HG03280 (cell line): ENCODE data around the gene NUMB.
A peak's percentile ranks its signal among the peaks of the same experiment; 100 is the strongest.

Experiments used
- ATAC-seq: cut with Tn5 transposase; IDR thresholded peaks from one replicate; pipeline ENCODE4 v1.9.1; 2021; ENCODE audit warnings: mild to moderate bottlenecking, moderate library complexity; ENCODE audit not compliant: unreplicated experiment

The NUMB gene

DNA sequence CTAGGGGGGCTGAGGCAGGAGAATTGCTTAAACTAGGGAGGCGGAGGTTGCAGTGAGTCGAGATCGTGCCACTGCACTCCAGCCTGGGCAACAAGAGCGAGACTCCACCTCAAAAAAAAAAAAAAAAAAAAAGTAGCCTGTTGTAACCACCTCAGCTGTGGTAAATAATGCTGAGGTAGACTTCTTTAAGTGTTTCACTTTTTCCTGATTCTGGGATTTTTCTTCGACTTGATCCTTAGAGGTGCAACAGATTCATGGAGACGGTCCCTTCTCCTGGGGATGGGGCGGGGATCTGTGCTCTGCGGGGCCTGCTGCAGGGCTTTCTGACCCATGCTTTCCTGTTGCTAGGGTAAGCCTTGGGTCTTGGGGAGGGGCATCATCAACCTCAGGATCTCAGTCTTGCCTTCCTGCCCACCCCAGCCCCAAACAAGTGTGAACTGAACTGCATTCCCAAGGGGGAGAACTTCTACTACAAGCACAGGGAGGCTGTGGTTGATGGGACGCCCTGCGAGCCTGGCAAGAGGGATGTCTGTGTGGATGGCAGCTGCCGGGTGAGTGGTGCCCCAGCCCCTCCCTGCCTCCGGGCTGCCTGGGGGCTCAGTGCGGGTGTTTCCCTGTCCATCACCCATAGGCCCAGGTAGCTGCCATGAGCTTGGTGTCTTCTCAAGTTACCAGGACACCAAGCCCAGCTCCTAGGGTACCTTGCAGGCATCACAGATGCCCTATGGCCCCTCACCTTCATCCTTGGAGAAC lies 208.6 kb downstream of the NUMB start:
- ATAC-seq = no peak

DNA sequence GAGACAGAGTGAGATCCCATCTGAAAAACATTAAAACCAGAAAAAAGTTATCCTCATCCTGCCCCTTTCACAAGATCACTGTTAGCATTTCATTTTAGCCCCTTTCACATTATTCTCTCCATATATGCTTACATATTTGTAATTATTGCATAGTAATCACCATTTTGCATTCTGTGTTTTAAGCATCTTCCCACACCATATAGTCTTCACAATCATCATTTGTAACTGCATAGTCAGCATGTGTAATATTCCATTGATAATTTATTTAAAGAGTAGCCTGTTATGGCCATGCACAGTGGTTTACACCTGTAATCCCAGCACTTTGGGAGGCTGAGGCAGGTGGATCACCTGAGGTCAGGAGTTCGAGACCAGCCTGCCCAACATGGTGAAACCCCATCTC lies 209.2 kb downstream of the NUMB start:
- no peak for ATAC-seq

DNA sequence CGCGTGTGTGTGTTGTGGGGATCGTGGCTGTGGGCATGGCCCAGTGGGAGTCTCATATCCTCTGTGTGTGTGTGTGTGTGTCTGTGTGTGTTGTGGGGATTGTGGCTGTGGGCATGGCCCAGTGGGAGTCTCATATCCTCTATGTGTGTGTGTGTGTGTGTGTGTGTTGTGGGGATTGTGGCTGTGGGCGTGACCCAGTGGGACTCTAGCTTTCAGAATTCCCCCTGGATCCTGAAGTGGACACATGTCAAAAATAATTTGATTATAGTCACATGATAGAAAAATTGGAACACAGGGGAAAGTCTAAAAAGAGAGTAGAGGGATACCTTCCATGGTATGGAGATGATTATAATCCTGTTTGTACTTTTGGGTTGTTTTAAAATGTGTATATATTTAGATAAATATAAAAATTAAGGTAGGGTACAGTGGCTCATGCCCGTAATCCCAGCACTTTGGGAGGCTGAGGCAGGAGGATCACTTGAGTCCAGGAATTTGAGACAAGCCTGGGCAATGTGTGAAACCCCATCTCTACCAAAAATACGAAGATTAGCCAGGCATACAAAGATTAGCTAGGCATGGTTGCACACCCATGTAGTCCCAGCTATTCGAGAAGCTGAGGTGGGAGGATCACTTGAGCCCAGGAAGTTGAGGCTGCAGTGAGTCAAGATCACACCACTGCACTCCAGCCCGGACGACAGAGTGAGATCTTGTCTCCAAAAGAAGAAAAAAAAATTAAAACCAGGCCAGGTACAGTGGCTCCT lies 210.1 kb downstream of the NUMB start:
- ATAC-seq = no peak

DNA sequence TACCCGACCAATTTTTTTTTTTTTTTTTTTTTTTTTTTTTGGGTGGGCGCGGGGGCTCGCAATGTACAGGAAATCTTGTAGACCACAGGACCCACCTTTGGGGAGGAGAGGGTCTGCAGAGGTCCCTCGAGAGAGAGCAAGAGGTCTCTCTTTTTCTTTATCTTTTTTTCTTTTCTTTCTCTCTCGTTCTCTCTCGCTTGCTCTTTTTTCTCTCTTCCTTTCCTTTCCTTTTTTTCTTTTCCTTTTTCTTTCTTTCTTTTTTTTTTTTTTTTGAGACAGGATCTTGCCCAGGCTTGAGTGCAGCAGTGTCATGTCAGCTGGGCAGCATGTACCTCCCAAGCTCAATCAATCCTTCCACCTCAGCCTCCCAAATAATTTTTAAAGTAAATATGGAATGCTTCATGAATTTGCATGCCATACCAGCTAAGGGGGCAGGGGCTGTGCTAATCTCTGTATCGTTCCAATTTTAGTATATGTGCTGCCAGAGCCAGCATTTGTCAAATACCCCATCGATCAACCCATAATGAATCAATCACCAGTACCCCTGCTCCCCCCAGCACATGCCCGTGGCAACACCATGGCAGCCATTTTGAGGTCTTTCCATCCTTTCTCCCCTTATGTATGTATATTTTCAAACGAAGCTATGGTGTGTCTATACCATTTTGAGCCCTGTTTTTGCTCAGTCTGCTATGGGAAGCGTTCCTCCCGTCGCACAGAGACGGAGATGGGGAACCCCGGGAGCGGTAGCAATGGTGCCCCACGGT lies 211.8 kb downstream of the NUMB start:
- ATAC-seq = no peak

DNA sequence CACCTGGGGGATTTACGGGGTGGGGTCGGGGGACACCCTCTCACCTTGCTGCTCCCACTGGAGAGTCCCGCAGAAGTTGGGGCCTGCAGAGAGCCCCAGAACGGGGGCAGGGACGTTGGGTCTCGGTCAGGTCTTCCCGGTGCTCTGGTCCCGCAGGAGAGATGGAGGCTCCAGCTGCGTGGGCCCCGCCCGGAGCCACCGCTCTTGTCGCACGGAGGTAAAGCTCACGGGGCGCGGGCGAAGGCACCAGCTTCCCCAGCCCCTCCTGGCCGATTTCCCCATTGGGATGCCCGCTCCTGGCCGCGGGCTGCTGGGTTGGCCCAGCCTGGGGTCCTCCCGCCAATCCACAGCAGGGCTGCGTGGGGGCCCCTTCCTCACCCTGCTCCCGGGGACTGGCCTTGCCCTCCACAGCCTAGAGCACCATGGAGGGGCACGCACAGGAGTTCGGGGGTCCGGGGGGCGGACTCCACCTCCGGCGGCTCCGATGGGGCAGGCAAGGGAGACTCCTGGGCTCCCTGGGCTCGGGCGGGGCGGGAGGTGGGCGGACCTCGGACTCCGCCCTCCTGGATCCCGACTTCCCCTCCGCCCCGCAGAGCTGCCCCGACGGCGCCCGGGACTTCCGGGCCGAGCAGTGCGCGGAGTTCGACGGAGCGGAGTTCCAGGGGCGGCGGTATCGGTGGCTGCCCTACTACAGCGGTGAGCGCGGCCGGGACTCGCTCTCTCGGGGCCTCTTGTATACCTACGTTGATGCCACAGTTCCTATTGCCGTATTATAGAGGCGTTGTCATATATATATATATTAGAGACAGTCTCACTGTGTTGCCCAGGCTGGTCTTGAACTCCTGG lies 212.6 kb downstream of the NUMB start:
- ATAC-seq = peak; percentile 43

DNA sequence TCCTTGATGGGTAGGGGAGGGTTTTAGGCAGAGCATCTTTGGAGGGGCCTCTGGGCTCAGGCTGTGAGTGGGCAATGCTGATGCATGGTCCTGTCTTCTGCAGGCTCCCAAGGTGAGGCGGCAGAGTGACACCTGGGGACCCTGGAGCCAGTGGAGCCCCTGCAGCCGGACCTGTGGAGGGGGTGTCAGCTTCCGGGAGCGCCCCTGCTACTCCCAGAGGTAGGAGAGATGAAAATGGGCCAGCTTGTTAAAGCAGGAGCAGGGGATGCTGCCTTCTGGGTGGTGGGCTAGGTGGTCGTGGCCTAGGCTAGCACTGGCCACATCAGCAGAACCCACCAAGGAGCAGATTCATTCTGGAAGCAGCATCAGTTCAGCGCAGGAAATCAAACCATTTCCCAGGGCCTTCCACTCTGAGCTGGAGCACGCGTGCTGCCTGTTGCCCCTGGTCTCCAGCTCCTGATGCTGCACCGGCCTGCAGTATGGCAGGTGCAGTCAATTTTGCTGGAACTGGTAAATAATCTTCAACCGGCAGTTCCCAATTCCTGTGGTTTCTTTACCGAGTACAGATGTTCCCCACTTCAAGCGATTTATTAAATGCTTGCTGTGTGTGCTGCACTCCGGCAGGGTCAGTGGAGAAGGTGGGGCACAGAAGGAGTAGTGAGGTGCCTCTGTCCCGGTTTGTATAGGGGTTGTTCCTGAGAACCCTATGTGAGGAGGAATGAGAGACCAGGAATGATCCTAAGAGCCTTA lies 213.6 kb downstream of the NUMB start:
- ATAC-seq = no peak

DNA sequence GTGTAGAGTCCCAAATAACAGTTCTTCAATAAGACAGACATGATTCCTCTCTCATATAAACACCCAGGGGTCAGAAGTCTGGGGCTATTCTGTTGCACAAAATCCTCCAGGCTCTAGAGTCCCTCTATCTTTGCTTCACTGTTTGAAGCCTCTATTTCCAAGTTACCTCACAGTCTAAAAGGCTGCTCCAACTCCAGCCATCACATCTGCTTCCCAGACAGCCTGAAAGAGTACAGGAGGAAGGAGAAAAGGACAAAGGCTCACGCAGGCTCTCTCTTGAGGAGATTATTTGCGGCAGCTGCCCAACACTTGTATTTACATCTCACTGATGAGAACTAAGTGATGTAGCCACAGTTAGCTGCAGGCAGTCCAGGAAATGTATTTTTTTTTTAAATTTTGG lies 214.6 kb downstream of the NUMB start:
- ATAC-seq = no peak

DNA sequence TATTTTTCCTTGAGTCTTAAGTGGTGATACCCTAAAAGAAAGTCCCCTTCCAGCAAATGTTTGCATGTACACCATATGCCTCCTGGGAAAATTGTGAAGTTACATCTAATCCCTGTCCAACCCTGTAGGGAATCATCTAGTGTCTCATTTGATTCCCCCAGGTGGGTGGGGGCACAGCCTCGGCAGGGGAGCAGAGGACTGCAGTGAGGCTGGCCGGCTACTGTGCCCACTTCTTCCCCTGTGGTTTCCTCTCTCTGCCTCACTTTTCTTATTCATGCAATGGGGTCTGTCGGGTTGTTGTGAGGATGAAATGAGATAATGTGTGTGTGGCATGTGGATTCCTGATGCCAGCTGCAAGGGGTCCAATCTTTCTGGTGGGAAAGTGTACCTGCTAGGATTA lies 215.0 kb downstream of the NUMB start:
- no peak for ATAC-seq

DNA sequence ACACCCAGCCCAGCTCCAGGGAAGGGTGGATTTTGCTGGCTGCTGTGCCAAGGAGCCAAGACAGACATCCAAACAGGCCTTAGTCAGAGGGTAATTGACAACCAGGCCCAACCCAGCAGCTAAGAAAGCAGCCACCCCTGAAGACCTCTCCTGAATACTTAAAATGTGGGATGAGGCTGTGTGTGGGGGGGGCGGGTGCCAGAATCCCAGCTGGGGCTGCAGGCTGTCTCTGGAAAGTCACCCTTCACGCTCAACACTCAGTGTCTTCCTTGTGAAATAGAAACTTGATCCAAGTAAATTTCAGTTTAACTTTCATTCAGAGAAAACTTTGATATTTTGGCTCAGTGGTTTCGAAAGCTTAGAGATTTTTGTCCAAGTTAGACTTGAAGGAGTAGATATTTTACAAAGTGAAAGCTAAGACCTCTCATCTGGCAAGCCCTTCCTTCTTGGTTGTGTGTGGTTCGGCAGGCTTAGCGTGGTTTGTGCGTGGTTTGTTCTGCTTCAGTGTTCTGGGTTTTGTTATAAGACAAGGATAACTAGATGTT lies 215.9 kb downstream of the NUMB start:
- no peak for ATAC-seq

DNA sequence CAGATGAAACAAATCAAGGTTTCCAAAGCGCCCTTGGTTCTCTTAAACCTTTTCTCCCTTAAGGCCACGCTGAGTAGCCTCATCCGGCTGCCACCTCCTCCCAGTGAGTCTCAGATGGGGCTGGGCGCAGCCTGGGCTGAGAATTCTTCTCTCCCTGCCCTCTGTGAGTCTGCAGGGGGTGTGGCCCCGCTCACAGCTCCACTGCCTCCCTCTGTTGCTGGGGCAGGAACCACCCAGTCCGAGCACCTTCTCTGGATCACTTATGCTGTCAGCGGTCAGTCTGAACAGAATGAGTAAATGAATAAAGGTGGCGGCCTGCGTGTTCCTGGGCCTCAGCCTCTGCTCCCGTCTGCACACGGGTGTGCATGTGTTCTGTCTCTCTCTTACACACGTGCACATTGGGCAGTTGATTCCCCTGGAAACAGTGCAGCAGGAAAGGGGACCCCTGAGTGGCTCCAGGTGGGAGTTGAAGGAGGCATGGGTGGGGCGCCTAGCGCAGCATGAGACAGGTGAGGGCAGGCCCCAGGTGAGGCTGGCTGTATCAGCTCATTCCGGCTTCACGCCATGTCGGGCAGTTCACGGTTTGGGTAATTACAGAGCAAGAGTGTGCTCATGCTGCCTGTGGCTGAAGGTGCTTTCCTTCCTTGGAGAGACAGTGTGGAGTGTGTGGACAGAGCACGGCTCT lies 216.7 kb downstream of the NUMB start:
- no peak for ATAC-seq

DNA sequence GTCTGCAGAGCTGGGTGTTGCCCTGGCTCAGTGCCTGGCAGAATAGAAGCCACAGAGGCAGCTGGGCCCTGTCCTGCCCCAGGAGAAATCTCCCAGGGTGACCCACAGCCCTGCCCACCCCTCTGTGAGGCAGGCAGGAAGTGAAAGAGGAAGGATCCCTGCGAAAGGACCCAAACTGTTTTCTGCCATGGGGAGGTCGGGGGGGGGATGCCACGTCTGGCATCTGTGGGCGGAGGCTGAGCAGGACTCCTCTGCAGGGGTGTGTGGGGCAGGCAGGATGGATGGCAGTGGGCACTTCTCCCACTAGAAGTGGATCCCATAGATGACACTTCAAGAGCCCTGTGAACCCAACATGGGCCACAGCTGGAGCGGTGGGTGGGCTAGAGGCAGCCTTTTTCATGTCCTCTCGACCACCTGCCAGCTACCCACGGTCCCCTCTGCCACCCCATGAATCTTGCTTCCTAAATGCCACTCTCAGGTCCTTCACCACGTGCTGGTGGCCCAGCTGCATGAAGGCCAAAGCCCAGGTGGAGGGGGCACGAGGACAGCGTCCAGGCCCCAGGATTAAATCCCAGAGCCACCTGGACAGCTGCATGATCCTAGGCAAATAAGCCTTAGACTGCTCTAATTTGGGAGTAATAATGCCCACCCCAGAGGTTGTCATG lies 217.4 kb downstream of the NUMB start:
- ATAC-seq = no peak

DNA sequence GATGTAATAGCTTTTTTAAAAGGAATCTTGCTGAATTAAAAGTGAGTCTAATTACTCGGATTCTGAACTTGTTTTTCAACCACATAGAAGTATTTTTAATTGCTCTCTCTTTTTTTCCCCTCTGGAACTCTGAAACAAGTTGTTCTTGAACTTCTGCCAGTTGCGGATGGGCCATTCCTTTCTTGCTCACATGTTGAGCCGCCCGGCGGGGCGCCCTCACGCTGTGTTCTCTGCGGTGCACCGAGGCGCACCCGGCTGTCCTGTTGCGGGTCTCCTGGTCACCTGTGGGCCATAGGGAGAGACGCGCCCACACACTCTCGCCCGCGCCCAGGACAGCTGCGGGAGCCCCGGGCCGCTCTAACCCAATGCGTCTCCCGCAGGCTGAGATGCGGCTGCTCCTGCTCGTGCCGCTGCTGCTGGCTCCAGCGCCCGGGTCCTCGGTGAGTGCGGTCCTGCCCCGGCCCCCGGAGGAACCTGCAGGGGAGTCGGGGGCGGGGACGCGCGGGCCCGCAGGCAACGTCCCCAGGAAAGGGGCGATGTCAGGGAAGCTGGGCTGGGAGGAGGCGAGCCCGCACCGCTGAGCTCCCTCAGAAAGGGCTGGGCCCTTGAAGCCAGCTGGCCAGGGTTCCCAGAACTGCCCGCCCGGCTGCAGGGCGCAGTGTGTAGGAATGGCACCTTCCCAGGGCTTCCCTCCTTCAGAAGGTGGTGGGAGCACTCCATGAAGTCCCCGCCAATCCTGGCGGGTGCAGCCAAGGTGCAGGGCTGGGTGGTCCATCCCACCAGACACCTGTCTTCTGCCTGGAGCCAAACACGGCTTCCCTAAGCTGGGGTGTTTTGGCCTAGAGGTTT lies 218.7 kb downstream of the NUMB start:
- no peak for ATAC-seq

DNA sequence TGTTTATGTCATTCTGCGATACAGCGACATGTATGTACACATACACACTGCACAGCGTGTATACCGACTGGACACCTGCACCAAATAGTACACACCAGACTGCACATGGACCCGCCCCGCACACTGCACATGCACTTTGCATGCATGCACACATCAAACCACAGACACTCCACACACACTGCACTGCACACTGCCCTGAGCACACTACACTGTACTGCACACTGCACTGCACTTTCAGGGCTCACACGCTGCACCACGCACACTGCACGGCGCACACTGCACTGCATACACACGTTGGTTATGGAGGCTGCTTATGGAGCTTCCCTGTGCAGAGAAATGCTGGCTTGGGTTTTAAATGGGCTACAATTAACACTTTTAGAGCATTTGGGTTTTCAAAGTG lies 219.4 kb downstream of the NUMB start:
- ATAC-seq = no peak

DNA sequence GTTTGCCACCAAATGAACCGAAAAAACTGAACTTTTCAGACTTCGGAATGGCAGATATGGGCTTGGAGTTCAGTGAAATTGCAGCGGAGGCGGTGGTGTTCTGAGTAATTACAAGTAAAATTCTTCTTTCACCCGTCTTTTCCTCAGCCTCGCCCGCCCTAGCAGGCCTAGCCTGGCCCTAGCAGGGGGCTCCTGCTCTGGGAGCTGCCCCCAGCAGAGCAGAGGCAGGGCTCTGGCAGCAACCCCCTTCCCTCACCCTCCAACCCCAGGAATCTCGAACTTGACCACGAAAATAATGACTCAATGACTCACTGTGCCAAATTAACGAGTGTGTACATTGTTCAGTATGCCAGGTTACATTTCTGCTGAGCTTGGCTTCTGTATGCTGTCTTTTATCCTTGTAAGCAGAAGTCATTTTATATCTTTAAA lies 219.9 kb downstream of the NUMB start:
- no peak for ATAC-seq

DNA sequence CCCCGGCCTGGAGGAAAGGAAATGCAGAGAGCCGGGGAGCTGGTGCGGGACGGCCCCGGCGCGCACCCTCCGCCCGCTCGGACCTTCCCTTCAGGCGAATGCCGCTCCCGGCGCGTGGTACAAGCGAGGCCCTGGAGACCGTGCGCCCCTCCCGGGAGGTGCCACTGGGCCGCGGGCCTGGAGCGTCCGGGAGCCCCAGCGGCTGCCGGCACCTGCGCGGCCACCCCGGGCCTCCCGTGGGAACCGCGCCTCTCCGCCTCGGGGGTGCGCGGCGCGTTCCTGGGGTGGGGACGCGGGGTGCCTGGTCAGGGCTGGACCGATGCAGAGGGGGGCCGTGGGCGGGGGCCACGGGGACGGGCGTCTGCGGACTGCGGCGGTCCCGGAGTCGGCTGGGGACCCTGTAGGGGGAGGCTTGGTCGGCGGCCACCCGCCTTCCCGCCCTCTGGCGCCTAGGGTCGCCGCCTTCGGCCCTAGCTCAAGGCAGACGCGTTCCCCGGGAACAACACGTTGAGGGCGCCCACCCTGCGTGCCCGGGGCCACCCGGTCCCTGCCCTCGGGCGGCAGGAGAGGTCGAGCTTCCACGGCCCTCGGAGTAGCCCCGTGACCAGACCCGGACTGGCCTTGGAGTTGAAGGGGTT lies 220.4 kb downstream of the NUMB start:
- ATAC-seq = no peak

DNA sequence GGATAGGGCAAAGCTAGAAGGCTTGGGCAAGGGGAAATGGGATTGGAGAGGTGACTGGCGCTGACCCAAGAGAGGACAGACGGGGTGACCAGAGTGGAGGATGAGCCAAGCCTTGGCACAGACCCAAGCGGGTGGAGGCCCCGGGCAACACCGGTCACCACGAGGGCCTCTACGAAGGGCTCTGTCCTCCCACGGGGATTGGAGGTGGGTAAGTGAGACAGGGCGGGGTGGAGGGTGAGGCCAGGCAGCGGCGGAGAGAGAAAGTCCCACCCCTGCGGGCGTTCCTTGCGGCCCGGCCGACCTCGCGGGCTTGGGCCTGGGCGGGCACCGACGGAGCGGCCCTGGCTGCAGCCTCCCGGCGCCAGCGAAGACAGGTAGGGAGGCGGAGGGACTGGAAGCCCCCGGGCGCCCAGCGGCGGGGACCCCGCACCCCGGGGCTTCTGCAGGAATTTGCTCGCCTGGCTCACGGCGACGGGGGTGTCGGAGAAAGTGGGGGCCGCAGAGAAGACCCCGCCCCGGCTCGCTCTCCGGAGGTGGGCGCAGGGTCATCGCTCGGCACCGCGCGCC lies 221.0 kb downstream of the NUMB start, which contains the start of gene PAPLN:
Gene PAPLN (plus strand): TSS at position 288 of the 567 bp plus-strand sequence. CDS start 2,273 bp downstream, outside the sequence.
- no peak for ATAC-seq

DNA sequence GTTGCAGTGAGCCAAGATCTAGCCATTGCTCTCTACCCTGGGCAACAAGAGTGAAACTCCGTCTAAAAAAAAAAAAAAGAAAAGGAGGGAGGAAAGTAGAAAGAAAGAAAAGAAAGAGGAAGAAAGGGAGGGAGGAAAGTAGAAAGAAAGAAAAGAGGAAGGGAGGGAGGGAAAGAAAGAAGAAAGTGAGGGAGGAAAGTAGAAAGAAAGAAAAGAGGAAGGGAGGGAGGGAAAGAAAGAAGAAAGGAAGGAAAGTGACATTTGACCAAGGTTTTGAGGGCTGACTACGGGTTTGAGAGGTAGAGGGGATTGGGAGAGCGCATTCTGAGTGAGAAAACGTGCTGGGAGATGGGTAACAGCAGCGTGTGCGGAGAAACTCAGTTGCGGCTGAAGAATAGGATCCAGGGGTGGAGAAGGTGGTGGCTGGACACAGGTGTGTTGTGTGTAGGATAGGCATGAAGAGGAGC lies 221.6 kb downstream of the NUMB start:
- no peak for ATAC-seq
